GM18951 (cell line): ENCODE results near the gene MPPED2.

Source experiments
- POLR2A ChIP-seq: IDR thresholded peaks from 4 replicates; pipeline ENCODE4 v1.6.1; 2011; ENCODE audit warnings: mild to moderate bottlenecking; ENCODE audit not compliant: insufficient read length, insufficient read depth; ENCODE audit errors: extremely low read depth
- in situ Hi-C: fragments of 300-500 bp; cut with MboI; formaldehyde crosslinking; loops from one replicate; pipeline ENCODE4 v1.12.0; 2022; ENCODE audit warnings: low sequenced_read_pairs, mixed read lengths, inconsistent platforms; ENCODE audit not compliant: unreplicated experiment

Gene MPPED2

GRCh38 chr11:30433831-30434230, 152.3 kb downstream of the MPPED2 start:
- in situ Hi-C loops, result no loop called here
- TF ChIP-seq POLR2A, result no peak

GRCh38 chr11:30432716-30433115, 153.4 kb downstream of the MPPED2 start:
- in situ Hi-C loops, result no loop called here
- TF ChIP-seq POLR2A, result no peak

- in situ Hi-C loops, result no loop called here
- no peak for TF ChIP-seq POLR2A
Measured at GRCh38 chr11:30432178-30432577, 154.0 kb downstream of the MPPED2 start.

- no peak for TF ChIP-seq POLR2A
- in situ Hi-C loops, result no loop called here
Measured at GRCh38 chr11:30431127-30431814, 154.9 kb downstream of the MPPED2 start.

- in situ Hi-C loops, result no loop called here
- TF ChIP-seq POLR2A, result no peak
Measured at GRCh38 chr11:30429550-30429949, 156.6 kb downstream of the MPPED2 start.

GRCh38 chr11:30426781-30427180, 159.4 kb downstream of the MPPED2 start:
- TF ChIP-seq POLR2A, result no peak
- in situ Hi-C loops, result no loop called here

GRCh38 chr11:30424844-30425243, 161.3 kb downstream of the MPPED2 start:
- in situ Hi-C loops, result no loop called here

GRCh38 chr11:30424321-30424720, 161.8 kb downstream of the MPPED2 start:
- no peak for TF ChIP-seq POLR2A
- in situ Hi-C loops, result no loop called here

More at GRCh38 chr11:30424844-30425243, 161.3 kb downstream of the MPPED2 start:
- TF ChIP-seq POLR2A, result no peak

GRCh38 chr11:30423886-30424285, 162.3 kb downstream of the MPPED2 start:
- in situ Hi-C loops, result no loop called here
- no peak for TF ChIP-seq POLR2A

GRCh38 chr11:30423279-30423648, 162.9 kb downstream of the MPPED2 start:
- in situ Hi-C loops, result no loop called here
- TF ChIP-seq POLR2A, result no peak

GRCh38 chr11:30422447-30423278, 163.5 kb downstream of the MPPED2 start:
- no peak for TF ChIP-seq POLR2A
- in situ Hi-C loops, result no loop called here

GRCh38 chr11:30420233-30420787, 165.8 kb downstream of the MPPED2 start:
- in situ Hi-C loops, result no loop called here
- no peak for TF ChIP-seq POLR2A

GRCh38 chr11:30414806-30415205, 171.3 kb downstream of the MPPED2 start:
- in situ Hi-C loops, result no loop called here
- no peak for TF ChIP-seq POLR2A

GRCh38 chr11:30414244-30414643, 171.9 kb downstream of the MPPED2 start:
- in situ Hi-C loops, result no loop called here
- no peak for TF ChIP-seq POLR2A

- in situ Hi-C loops, result no loop called here
- TF ChIP-seq POLR2A, result no peak
Measured at GRCh38 chr11:30412509-30412908, 173.6 kb downstream of the MPPED2 start.
